Keratinocyte (primary cell): Measurements from ENCODE around the gene ZNF365.

Experiments used
- CTCF ChIP-seq, 3 experiments: IDR thresholded peaks in 1 of 3; conservative IDR thresholded peaks in 1 of 3; optimal IDR thresholded peaks in 1 of 3; 2 replicates in 2 of 3; 3 replicates in 1 of 3; pipeline versions ENCODE3 to v1.5.1; 2011; ENCODE audit warnings: low read length in 3 of 3, mild to moderate bottlenecking in 3 of 3, moderate library complexity in 2 of 3, control low read depth in 1 of 3, inconsistent platforms in 1 of 3; ENCODE audit not compliant: insufficient read depth in 2 of 3; ENCODE audit errors: extremely low read depth in 1 of 3
- EZH2 ChIP-seq: IDR thresholded peaks from one replicate; pipeline ENCODE4 v1.6.1; 2012; ENCODE audit warnings: inconsistent platforms, mild to moderate bottlenecking, low read length, moderate library complexity

- TF ChIP-seq CTCF (optimal IDR thresholded peaks at IDR 0.05 in 1 of 3, IDR thresholded peaks at IDR 0.05 in 1 of 3, conservative IDR thresholded peaks at IDR 0.05 in 1 of 3; ENCODE audit: extremely low read depth in 1 of 3, insufficient read depth in 2 of 3, low read length in 3 of 3), result no peak
- no peak for TF ChIP-seq EZH2
These were observed 7.4 kb downstream of the ZNF365 start for GRCh38 chr10:62381385-62382102.
